Right lobe of liver (tissue), 6 donors: ENCODE results near the gene ANKRD30B. TPM values are rescaled to one million over a fixed set of nuclear protein-coding genes. Genes with fewer than 3 reads are reported as not detected.
"Not testable (repeated sequence)": the region's sequence is repeated elsewhere in the genome, so short reads cannot be mapped to it uniquely, and the experiment has no call there.

Source experiments
- ATAC-seq, 4 donors: fragments of 200-7000 bp; cut with Tn5 transposase; one replicate each; pipeline ENCODE4 v1.9.1; 2020; ENCODE audit warnings: mild to moderate bottlenecking in 4 of 4, moderate library complexity in 4 of 4
- DNase-seq, 3 donors: peaks; one replicate each; pipeline ENCODE4 v3.0.0-alpha.2; 2020
- H3K27ac ChIP-seq, 3 donors: fragments of 200-600 bp; one replicate each; pipeline ENCODE4 v1.8.0; 2022
- H3K27me3 ChIP-seq, 2 donors: fragments of 200-600 bp; one replicate each; pipeline ENCODE4 v1.8.0; 2022
- H3K36me3 ChIP-seq, 4 donors: fragments of 200-600 bp; sonication (generic) in 1 of 4; one replicate each; pipeline versions ENCODE4 v1.5.1 to v1.8.0; 2017 to 2022; ENCODE audit warnings: control low read depth in 1 of 4
- H3K4me1 ChIP-seq, 4 donors: fragments of 200-600 bp; sonication (generic) in 1 of 4; one replicate each; pipeline versions ENCODE4 v1.5.1 to v1.8.0; 2017 to 2022; ENCODE audit warnings: control low read depth in 1 of 4
- H3K4me3 ChIP-seq, 3 donors: fragments of 200-600 bp; one replicate each; pipeline ENCODE4 v1.8.0; 2022
- H3K9me3 ChIP-seq, 4 donors: fragments of 200-600 bp; sonication (generic) in 1 of 4; one replicate each; pipeline versions ENCODE4 v1.5.1 to v1.8.0; 2017 to 2022; ENCODE audit warnings: control low read depth in 1 of 4
- POLR2A ChIP-seq: fragments of 450-650 bp; IDR thresholded peaks from one replicate; pipeline ENCODE4 v1.6.1; 2017; ENCODE audit warnings: antibody characterized with exemption, mild to moderate bottlenecking
- WGBS: methylation state at CpG from one replicate; pipeline ENCODE4 v1.1.6; 2018; ENCODE audit warnings: low coverage, low lambda C conversion rate; ENCODE audit not compliant: insufficient coverage; ENCODE audit errors: missing lambda C conversion rate; 5-methylcytosine and 5-hydroxymethylcytosine counted together
- intact Hi-C, 2 donors: fragments of 100-400 bp; cut with DNase I; formaldehyde crosslinking; loops; one replicate each; pipeline versions ENCODE4 v1.11.2 to v1.14.1; 2022
- long read RNA-seq: library from polyadenylated mRNA; unstranded; transcript quantifications from one replicate; pipeline ENCODE4 v2.0.0, GENCODE V29; 2019
- total RNA-seq, 6 experiments: library from RNA; depleted of rRNA in 2 of 6; stranded (reverse); fragments of >200 nt in 2 of 6; fragmentation: NEBNext Ultra II Directional in 3 of 6; extraction: Animal tissue kit (Norgen Biotek cat#: 25700) in 3 of 6; gene quantifications; one replicate each; pipeline versions ENCODE4 v1.1.0 to v1.2.4, GENCODE V29; 2016 to 2023
- TF ChIP-seq, protein P1 (sequence below), 4 donors: fragments of 200-600 bp in 3 of 4; fragments of 450-650 bp in 1 of 4; IDR thresholded peaks; one replicate each; pipeline versions ENCODE4 v1.5.1 to v1.8.0; 2016 to 2022; ENCODE audit warnings: antibody characterized with exemption in 4 of 4, mild to moderate bottlenecking in 2 of 4
- donor health status: DM: no; HTN: yes; CAD: no.
- donor health status: DM: no; HTN: no; CAD: no.
- donor health status: DM: no; HTN: no; CAD: no.
- donor health status: DM: no; HTN: yes; CAD: no.
- donor health status: DM: no; HTN: yes; CAD: no.

Gene ANKRD30B
- total RNA-seq = not detected
- long read RNA-seq = 0 reads

GRCh38 chr18:14747513-14748474 lies at the start of gene ANKRD30B:
TSS of gene ANKRD30B (plus strand) at chr18:14748172. CDS start at chr18:14748420, 248 bp downstream.
- H3K27ac ChIP-seq = no peak within 1 kb of the TSS
- peak in 1 of 4 donors; percentile 31 for ATAC-seq

GRCh38 chr18:14701286-14702040 lies 46.5 kb upstream of the ANKRD30B start:
- 50% methylated on average over 7 of the region's 7 CpGs for WGBS
- intact Hi-C loops = not testable (repeated sequence)

More at GRCh38 chr18:14747513-14748474, at the start of gene ANKRD30B:
- H3K4me3 ChIP-seq = no peak within 1 kb of the TSS
- no peaks in the 10 kb centered on the region for H3K4me1 ChIP-seq
- DNase-seq = no peak
- H3K36me3 ChIP-seq = no peaks in the 10 kb centered on the region
- TF ChIP-seq, protein P1, sequence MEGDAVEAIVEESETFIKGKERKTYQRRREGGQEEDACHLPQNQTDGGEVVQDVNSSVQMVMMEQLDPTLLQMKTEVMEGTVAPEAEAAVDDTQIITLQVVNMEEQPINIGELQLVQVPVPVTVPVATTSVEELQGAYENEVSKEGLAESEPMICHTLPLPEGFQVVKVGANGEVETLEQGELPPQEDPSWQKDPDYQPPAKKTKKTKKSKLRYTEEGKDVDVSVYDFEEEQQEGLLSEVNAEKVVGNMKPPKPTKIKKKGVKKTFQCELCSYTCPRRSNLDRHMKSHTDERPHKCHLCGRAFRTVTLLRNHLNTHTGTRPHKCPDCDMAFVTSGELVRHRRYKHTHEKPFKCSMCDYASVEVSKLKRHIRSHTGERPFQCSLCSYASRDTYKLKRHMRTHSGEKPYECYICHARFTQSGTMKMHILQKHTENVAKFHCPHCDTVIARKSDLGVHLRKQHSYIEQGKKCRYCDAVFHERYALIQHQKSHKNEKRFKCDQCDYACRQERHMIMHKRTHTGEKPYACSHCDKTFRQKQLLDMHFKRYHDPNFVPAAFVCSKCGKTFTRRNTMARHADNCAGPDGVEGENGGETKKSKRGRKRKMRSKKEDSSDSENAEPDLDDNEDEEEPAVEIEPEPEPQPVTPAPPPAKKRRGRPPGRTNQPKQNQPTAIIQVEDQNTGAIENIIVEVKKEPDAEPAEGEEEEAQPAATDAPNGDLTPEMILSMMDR (IDR thresholded peaks at IDR 0.05) = no peak
- no peak for TF ChIP-seq POLR2A
- intact Hi-C loops = no loop called here
- no peaks in the 10 kb centered on the region for H3K27me3 ChIP-seq
- H3K9me3 ChIP-seq = no peaks in the 10 kb centered on the region
- 25% methylated on average over 17 of the region's 79 CpGs for WGBS

DNA sequence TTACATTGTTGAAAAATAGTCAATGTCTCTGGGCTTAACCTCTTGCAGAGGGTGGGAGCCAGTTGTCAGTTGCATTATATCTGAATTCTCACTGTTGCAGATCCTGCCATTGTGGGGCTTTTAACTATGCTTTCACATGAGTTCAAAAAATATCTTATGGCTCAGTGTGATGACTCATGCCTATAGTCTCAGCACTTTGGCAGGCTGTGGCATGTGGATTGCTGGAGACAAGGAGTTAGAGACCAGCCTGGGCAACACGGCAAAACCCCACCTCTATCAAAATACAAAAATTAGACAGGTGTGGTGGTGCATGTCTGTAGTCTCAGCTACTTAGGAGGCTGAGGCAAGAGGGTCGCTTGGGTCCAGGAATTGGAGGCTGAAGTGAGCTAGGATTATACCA lies 38.2 kb upstream of the ANKRD30B start:
- H3K4me1 ChIP-seq, H3K36me3 ChIP-seq, intact Hi-C loops, H3K4me3 ChIP-seq, H3K9me3 ChIP-seq, H3K27ac ChIP-seq, H3K27me3 ChIP-seq, ATAC-seq, DNase-seq: not testable (repeated sequence)
- WGBS = 20% methylated on average over 2 of the region's 2 CpGs

More at GRCh38 chr18:14701286-14702040, 46.5 kb upstream of the ANKRD30B start:
- not testable (repeated sequence) for H3K36me3 ChIP-seq, H3K9me3 ChIP-seq, H3K27me3 ChIP-seq, H3K27ac ChIP-seq, DNase-seq, ATAC-seq, H3K4me1 ChIP-seq, H3K4me3 ChIP-seq

DNA sequence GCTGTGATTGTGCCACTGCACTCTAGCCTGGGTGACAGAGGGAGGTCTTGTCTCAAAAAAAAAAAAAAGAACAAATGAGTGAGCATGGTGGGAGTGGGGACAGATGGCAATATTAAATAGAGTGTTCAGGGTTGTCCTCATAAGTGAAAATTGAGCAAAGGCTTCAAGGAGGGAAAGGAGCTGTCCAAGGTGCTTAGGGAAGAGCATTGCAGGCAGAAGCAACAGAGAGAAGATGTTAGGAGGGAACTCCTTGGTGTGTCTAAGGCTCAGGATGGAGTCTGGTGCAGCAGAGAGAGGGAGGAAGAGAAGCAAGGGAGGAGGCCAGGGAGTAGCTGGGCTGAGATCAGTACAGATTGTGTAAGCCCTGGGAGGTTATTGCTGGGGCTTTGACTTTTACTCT lies 26.4 kb upstream of the ANKRD30B start:
- H3K9me3 ChIP-seq, H3K4me1 ChIP-seq, ATAC-seq, DNase-seq, H3K36me3 ChIP-seq, H3K4me3 ChIP-seq, H3K27ac ChIP-seq, H3K27me3 ChIP-seq, intact Hi-C loops: not testable (repeated sequence)

- ATAC-seq, H3K4me1 ChIP-seq, intact Hi-C loops, H3K9me3 ChIP-seq, DNase-seq, H3K4me3 ChIP-seq, H3K27ac ChIP-seq, H3K36me3 ChIP-seq, H3K27me3 ChIP-seq: not testable (repeated sequence)
- 20% methylated on average over 1 of the region's 1 CpG for WGBS
Observed at GRCh38 chr18:14739056-14739455, 8.9 kb upstream of the ANKRD30B start.

DNA sequence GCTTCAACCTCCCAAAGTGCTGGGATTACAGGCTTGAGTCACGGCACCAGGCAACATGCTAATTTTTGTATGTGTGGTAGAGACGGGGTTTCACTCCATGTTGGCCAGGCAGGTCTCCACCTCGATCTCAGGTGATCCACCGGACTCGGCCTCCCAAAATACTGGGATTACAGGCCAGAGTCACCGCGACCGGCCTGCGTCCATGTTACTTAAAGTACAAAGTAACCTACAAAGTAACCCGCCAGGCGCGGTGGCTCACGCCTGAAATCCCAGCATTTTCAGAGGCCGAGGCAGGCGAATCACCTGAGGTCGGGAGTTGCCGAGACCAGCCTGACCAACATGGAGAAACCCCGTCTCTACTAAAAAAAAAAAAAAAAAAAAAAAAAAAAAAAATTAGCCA lies 1.1 kb upstream of the ANKRD30B start:
- ATAC-seq (no peak), DNase-seq (no peak)
- Histone ChIP-seq H3K27me3 (no peaks in the 10 kb centered on the region), H3K36me3 (no peaks in the 10 kb centered on the region), H3K4me1 (no peaks in the 10 kb centered on the region), H3K4me3 (no peak overlapping the region), H3K27ac (no peak overlapping the region), H3K9me3 (no peaks in the 10 kb centered on the region)
- 100% methylated on average over 2 of the region's 18 CpGs for WGBS
- no peak for TF ChIP-seq POLR2A
- TF ChIP-seq, protein P1 (IDR thresholded peaks at IDR 0.05) = no peak
- intact Hi-C loops = no loop called here
